Panc1 (cell line): ENCODE measurements around the gene REX1BD. TPM values are rescaled to one million over a fixed set of nuclear protein-coding genes. Genes with fewer than 3 reads are reported as not detected.
A peak's percentile ranks its signal among the peaks of the same experiment; 100 is the strongest.

ENCODE experiments used
- ATAC-seq: fragments of 200-7000 bp; cut with Tn5 transposase; 2 replicates; pipeline ENCODE4 v1.9.1; 2020; ENCODE audit warnings: mild to moderate bottlenecking, moderate library complexity
- BruUV-seq: library from RNA; stranded (reverse); fragments of 400-500 nt; replicated peaks from 2 replicates; lab custom pipeline; 2021; lab: Mats Ljungman, UMichigan
- CTCF ChIA-PET: fragments of 300-600 bp; sonication (Branson Sonifier 250); formaldehyde crosslinking; loops from one replicate; lab custom pipeline; 2022; ENCODE audit warnings: antibody characterized with exemption; lab: Charles Lee
- POLR2A ChIA-PET: fragments of 300-600 bp; sonication (Branson Sonifier 250); formaldehyde crosslinking; loops from one replicate; lab custom pipeline; 2022; ENCODE audit warnings: antibody characterized with exemption; lab: Charles Lee
- DNase-seq: peaks from one replicate; pipeline ENCODE4 v3.0.0-alpha.2; 2010; ENCODE audit warnings: low read depth, low spot score
- H3K27ac ChIP-seq: 2 replicates; pipeline ENCODE4 v1.5.1; 2011; ENCODE audit warnings: mild to moderate bottlenecking, low read length, inconsistent platforms
- H3K27me3 ChIP-seq: fragments of 200-500 bp; sonication (Bioruptor generic); 2 replicates; pipeline ENCODE4 v1.6.0; 2014; ENCODE audit warnings: low read length, inconsistent platforms; ENCODE audit not compliant: control insufficient read depth, insufficient read depth
- H3K36me3 ChIP-seq: fragments of 200-500 bp; sonication (Bioruptor generic); 2 replicates; pipeline ENCODE4 v1.5.1; 2014; ENCODE audit warnings: inconsistent platforms, mild to moderate bottlenecking, low read length, moderate library complexity; ENCODE audit not compliant: control insufficient read depth, insufficient read depth
- H3K4me1 ChIP-seq: 2 replicates; pipeline ENCODE4 v1.5.1; 2011; ENCODE audit warnings: inconsistent platforms, mild to moderate bottlenecking, low read length, moderate library complexity; ENCODE audit not compliant: control insufficient read depth, insufficient read depth
- H3K4me3 ChIP-seq, 2 experiments: 2 replicates each; pipeline ENCODE4 v1.5.1; 2011 to 2012; ENCODE audit warnings: low read depth in 2 of 2, low read length in 2 of 2, mild to moderate bottlenecking in 2 of 2, inconsistent platforms in 1 of 2, moderate library complexity in 1 of 2
- H3K9me3 ChIP-seq: fragments of 200-500 bp; sonication (Bioruptor generic); 2 replicates; pipeline ENCODE4 v1.5.1; 2014; ENCODE audit warnings: low read depth, mild to moderate bottlenecking, inconsistent platforms, low read length, moderate library complexity; ENCODE audit not compliant: control insufficient read depth, insufficient read depth
- POLR2AphosphoS5 ChIP-seq: IDR thresholded peaks from 2 replicates; pipeline ENCODE4 v1.6.1; 2012; ENCODE audit warnings: mild to moderate bottlenecking, low read depth, low read length, moderate library complexity
- SIN3A ChIP-seq: IDR thresholded peaks from 2 replicates; pipeline ENCODE4 v1.6.1; 2012; ENCODE audit warnings: low read depth, mild to moderate bottlenecking, low read length, moderate library complexity, borderline replicate concordance; ENCODE audit not compliant: insufficient read depth
- TCF7L2 ChIP-seq: IDR thresholded peaks from 2 replicates; pipeline ENCODE4 v1.6.1; 2011; ENCODE audit warnings: mild to moderate bottlenecking, low read depth, low read length, inconsistent platforms
- in situ Hi-C: cut with HindIII; loops from 2 replicates; pipeline ENCODE4 v1.10.0; 2016; ENCODE audit warnings: low sequenced_read_pairs, low pct_unique_long_range_greater_than_20kb
- intact Hi-C: fragments of 100-400 bp; cut with micrococcal nuclease; formaldehyde crosslinking; loops from one replicate; pipeline ENCODE4 v1.10.0; 2022; ENCODE audit not compliant: unreplicated experiment
- total RNA-seq: library from RNA; stranded (reverse); gene quantifications from one replicate; pipeline ENCODE4 v1.2.1, GENCODE V29; 2021; ENCODE audit not compliant: unreplicated experiment
- TF ChIP-seq, protein P1 (sequence below): fragments of 450-650 bp; IDR thresholded peaks from 2 replicates; pipeline ENCODE4 v1.5.1; 2017; ENCODE audit warnings: mild to moderate bottlenecking
- TF ChIP-seq, protein P2 (sequence below), 2 experiments: IDR thresholded peaks; 2 replicates each; pipeline ENCODE4 v1.6.1; 2011 to 2012; ENCODE audit warnings: low read depth in 2 of 2, control low read depth in 1 of 2, low read length in 1 of 2, mild to moderate bottlenecking in 1 of 2, moderate library complexity in 1 of 2; ENCODE audit not compliant: insufficient read depth in 1 of 2

REX1BD gene
- total RNA-seq, 1 experiment from 2014 or later: 32.0 TPM

DNA sequence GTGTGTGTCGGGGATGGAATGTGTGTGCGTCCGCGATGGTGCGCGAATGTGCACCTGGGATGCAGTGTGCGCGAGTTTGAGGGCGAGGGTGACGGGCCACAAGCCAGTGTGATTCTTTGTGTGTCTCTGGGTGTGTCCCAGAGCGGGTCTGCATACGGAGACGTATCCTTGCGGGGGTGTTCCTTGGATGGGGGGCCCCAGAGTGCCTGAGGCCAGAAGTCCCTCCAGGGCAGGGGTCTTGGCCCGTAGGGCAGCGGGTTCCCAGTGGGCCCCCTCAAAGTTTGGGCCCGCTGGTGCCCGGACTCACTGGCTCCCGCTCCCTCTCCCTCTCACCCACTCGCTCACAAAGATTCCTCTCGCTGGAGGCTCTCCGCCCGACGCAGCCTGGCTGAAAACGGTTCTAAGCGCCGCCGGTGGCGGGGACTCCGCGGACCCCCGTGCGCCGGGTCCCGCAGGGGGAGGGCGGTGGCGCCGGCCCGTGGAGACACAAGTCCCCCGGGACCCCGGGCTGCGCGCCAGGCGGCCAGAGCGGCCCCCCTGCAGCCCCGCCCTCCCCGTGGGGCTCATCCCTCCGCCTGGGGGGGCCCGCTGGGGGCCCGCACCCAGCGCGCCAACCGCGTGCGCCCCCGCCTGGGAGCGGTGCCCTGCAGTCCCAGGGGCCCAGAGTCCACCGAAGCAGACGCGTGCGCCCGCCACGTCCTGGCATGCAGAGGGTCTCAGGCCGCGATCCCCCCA lies 17.1 kb downstream of the REX1BD start:
- no TSS peak for BruUV-seq
- peak overlapping the region; percentile 8 to 13; a peak in 2 of 4 replicates for H3K4me3 ChIP-seq
- TF ChIP-seq, protein P1, sequence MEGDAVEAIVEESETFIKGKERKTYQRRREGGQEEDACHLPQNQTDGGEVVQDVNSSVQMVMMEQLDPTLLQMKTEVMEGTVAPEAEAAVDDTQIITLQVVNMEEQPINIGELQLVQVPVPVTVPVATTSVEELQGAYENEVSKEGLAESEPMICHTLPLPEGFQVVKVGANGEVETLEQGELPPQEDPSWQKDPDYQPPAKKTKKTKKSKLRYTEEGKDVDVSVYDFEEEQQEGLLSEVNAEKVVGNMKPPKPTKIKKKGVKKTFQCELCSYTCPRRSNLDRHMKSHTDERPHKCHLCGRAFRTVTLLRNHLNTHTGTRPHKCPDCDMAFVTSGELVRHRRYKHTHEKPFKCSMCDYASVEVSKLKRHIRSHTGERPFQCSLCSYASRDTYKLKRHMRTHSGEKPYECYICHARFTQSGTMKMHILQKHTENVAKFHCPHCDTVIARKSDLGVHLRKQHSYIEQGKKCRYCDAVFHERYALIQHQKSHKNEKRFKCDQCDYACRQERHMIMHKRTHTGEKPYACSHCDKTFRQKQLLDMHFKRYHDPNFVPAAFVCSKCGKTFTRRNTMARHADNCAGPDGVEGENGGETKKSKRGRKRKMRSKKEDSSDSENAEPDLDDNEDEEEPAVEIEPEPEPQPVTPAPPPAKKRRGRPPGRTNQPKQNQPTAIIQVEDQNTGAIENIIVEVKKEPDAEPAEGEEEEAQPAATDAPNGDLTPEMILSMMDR: no peak; the same call in 1 of the 2 replicates
- no peak for TF ChIP-seq SIN3A
- TF ChIP-seq POLR2AphosphoS5: no peak
- TF ChIP-seq, protein P2, sequence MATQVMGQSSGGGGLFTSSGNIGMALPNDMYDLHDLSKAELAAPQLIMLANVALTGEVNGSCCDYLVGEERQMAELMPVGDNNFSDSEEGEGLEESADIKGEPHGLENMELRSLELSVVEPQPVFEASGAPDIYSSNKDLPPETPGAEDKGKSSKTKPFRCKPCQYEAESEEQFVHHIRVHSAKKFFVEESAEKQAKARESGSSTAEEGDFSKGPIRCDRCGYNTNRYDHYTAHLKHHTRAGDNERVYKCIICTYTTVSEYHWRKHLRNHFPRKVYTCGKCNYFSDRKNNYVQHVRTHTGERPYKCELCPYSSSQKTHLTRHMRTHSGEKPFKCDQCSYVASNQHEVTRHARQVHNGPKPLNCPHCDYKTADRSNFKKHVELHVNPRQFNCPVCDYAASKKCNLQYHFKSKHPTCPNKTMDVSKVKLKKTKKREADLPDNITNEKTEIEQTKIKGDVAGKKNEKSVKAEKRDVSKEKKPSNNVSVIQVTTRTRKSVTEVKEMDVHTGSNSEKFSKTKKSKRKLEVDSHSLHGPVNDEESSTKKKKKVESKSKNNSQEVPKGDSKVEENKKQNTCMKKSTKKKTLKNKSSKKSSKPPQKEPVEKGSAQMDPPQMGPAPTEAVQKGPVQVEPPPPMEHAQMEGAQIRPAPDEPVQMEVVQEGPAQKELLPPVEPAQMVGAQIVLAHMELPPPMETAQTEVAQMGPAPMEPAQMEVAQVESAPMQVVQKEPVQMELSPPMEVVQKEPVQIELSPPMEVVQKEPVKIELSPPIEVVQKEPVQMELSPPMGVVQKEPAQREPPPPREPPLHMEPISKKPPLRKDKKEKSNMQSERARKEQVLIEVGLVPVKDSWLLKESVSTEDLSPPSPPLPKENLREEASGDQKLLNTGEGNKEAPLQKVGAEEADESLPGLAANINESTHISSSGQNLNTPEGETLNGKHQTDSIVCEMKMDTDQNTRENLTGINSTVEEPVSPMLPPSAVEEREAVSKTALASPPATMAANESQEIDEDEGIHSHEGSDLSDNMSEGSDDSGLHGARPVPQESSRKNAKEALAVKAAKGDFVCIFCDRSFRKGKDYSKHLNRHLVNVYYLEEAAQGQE (IDR thresholded peaks at IDR 0.05; ENCODE audit: insufficient read depth in 1 of 2, low read depth in 2 of 2, low read length in 1 of 2): no peak
- no peak for TF ChIP-seq TCF7L2
- ATAC-seq (no peak), DNase-seq (no peak)
- POLR2A ChIA-PET: interaction anchor here (0.6 kb wide), 1 partner anchor 33 kb away, joined by 18 read pairs; no protein-coding TSS in a partner anchor
- in situ Hi-C loops: no loop called here
- peaks cover 2% of the 10 kb centered on the region for H3K27me3 ChIP-seq
- no peak overlapping the region for H3K27ac ChIP-seq
- no peaks in the 10 kb centered on the region for H3K36me3 ChIP-seq
- H3K9me3 ChIP-seq: no peaks in the 10 kb centered on the region
- CTCF ChIA-PET: no interaction called here
- intact Hi-C loops: no loop called here
- H3K4me1 ChIP-seq: peaks cover 2% of the 10 kb centered on the region

DNA sequence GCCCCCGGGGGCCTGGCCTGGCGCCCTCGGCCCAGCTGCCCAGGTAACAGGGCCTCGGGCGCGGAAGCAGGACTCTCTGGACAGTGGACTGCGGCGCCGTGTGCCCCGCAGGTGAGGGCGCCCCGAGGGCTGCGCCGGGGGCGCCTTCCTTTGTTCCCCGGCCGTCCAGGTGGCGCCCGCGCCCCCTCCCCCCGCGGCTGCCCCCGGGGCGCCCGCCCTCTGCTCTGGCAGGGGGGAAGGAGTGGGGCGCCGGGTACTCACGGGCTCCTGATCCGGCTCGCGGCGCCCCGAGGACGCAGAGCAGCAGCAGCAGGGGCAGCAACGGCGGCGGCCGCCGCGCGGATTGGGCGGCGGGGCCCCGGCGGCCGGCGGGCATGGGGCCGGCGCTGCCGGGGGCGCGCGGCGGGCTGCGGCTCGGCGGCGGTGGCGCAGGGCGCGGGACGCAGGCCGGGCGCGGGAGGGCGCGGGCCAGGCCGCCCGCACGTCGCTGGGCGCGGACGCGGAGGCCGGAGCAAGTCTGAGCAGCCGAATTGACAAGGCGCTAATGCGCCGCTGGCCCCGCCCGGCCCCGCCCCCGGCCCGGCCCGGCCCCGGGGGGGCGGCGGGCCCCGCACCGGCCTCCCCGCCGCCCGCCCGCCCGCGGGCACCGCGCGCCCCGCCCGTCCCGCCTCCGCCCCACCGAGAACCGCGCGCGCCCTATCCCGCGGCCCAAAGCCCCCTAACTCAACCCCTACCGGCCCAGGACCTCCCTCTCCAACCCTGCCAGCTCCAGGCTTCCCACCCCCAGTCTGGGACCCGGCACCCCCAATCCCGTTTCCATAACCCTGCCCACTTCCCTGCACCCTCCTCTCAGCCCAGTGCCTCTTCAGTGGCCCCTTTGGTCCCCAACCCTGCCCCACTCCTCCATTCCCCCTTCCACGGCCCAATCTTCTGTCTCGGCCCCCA lies 18.0 kb downstream of the REX1BD start, which contains the start of gene CRLF1:
Gene CRLF1, minus strand, starts transcription at position 519 of the 945 bp plus-strand sequence. Its CDS starts 143 bp downstream, at position 376.
- in situ Hi-C loops (no loop called here), intact Hi-C loops (no loop called here)
- ChIA-PET CTCF (no interaction called here), POLR2A (interaction anchor here (0.5 to 0.6 kb wide), 2 partner anchors 59 to 355 kb away, joined by 3 to 5 read pairs; no protein-coding TSS in a partner anchor)
- DNase-seq (no peak), ATAC-seq (peak; percentile 32)
- Histone ChIP-seq H3K9me3 (no peaks in the 10 kb centered on the region), H3K4me1 (peaks cover 2% of the 10 kb centered on the region), H3K27ac (no peak within 1 kb of the TSS), H3K36me3 (no peaks in the 10 kb centered on the region), H3K27me3 (peaks cover 2% of the 10 kb centered on the region), H3K4me3 (peak within 1 kb of the TSS; percentile 27 to 39)
- TF ChIP-seq, protein P1: no peak
- TF ChIP-seq SIN3A: no peak
- TF ChIP-seq TCF7L2: no peak
- TF ChIP-seq POLR2AphosphoS5: no peak
- TF ChIP-seq, protein P2 (IDR thresholded peaks at IDR 0.05; ENCODE audit: insufficient read depth in 1 of 2, low read depth in 2 of 2, low read length in 1 of 2): no peak
- BruUV-seq: no TSS peak
